ENCODE data around the gene INHA.

Gene INHA

DNA sequence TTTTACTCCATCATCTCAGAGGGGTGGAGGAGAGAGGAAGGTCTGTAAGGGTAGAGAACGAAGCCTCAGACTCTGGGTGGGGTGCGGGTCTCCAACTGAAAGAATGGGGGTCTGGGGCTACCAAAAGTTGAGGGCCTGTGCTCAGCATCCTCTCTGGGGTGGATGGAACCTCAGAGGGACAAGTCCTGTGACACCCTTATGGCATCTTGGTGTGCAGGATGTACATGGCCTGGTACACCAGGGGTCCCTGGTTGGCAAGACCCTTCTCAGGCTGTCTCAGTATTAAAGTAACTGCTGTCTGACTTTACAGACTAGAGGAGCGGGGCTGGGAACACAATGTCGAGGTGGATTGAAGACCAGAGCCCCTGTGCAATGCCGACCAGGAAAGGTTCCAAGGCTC, 53.1 kb downstream of the INHA start:
- TF ChIP-seq CTCF (IDR thresholded peaks at IDR 0.05; ENCODE audit: low read depth, low read length), result no peak

More for the DNA sequence above, 53.1 kb downstream of the INHA start:
- no peak for DNase-seq (ENCODE audit: extremely low read depth, low read depth)
